22Rv1 (cell line): ENCODE results near the gene CRISP3.
"Not testable (repeated sequence)": the region's sequence is repeated elsewhere in the genome, so short reads cannot be mapped to it uniquely, and the experiment has no call there.

Experiments
- ZFX ChIP-seq: fragments of 450-650 bp; IDR thresholded peaks from 2 replicates; pipeline ENCODE4 v1.6.1; 2017; ENCODE audit warnings: antibody characterized with exemption, borderline replicate concordance
- TF ChIP-seq, protein P1 (sequence below): fragments of 450-650 bp; IDR thresholded peaks from 2 replicates; pipeline ENCODE4 v1.5.1; 2017; ENCODE audit warnings: mild to moderate bottlenecking

DNA sequence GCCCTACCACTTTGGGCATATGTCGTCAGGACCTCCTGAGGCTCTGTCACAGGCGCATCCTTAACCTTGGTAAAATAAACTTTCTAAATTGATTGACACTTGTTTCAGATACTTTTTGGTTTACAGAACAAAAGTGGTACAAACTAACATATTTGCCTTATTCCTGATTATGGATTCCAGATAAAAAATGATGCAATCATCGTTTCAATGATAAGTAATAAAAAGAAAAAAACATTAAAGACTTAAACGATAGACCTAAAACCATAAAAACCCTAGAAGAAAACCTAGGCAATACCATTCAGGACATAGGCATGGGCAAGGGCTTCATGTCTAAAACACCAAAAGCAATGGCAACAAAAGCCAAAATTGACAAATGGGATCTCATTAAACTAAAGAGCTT is 20.3 kb downstream of the CRISP3 start:
- TF ChIP-seq, protein P1, sequence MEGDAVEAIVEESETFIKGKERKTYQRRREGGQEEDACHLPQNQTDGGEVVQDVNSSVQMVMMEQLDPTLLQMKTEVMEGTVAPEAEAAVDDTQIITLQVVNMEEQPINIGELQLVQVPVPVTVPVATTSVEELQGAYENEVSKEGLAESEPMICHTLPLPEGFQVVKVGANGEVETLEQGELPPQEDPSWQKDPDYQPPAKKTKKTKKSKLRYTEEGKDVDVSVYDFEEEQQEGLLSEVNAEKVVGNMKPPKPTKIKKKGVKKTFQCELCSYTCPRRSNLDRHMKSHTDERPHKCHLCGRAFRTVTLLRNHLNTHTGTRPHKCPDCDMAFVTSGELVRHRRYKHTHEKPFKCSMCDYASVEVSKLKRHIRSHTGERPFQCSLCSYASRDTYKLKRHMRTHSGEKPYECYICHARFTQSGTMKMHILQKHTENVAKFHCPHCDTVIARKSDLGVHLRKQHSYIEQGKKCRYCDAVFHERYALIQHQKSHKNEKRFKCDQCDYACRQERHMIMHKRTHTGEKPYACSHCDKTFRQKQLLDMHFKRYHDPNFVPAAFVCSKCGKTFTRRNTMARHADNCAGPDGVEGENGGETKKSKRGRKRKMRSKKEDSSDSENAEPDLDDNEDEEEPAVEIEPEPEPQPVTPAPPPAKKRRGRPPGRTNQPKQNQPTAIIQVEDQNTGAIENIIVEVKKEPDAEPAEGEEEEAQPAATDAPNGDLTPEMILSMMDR, result not testable (repeated sequence)
- TF ChIP-seq ZFX, result not testable (repeated sequence)
